Cardiac ventricle fibroblast (primary cell): ENCODE results near the gene NTHL1. TPM values are rescaled to one million over a fixed set of nuclear protein-coding genes. Genes with fewer than 3 reads are reported as not detected.

ENCODE experiments used
- total RNA-seq: library from RNA; depleted of rRNA; stranded (reverse); fragments of >200 nt; gene quantifications from 2 replicates; pipeline ENCODE4 v1.2.3, GENCODE V29; 2015

NTHL1 gene
- 13.9 and 17.2 TPM in 2 replicates for total RNA-seq

DNA sequence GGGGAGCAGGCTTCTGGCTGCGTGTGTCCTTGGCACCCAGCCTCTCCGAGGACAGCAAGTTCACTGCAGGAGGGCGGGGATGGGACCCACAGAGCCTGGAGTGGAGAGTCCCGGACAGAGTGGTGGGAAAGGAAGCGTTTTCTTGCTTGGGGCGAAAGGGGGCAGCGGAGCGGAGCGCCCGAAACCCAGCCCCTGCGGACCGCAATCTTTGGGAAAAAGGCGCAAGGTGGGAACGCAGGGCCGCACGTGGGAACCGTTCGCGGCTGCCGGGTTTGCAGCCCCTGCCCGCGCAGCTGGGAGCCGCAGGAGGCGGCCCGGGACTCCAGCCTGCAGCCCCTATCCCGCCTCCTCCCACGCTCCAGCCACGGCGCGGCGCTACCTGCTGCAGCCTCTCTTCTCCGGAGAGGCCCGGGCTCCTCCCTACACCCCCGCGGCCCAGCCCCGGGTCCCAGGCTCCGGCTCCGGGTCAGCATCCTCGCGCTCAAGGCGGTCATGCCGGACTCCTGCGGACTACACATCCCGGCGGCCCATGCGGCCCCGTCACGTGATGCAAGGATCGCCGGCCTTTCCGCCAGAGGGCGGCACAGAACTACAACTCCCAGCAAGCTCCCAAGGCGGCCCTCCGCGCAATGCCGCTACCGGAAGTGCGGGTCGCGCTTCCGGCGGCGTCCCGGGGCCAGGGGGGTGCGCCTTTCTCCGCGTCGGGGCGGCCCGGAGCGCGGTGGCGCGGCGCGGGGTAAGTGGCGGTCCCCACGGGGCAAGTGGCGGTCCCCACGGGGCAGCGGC, at the start of gene NTHL1, which contains the start of gene TSC2:
Gene NTHL1, minus strand, starts transcription at position 505 of the 786 bp plus-strand sequence. Its CDS starts 11 bp downstream, at position 494.
Gene TSC2, plus strand, starts transcription at position 656 of the 786 bp plus-strand sequence. CDS start 631 bp downstream, outside the sequence.

DNA sequence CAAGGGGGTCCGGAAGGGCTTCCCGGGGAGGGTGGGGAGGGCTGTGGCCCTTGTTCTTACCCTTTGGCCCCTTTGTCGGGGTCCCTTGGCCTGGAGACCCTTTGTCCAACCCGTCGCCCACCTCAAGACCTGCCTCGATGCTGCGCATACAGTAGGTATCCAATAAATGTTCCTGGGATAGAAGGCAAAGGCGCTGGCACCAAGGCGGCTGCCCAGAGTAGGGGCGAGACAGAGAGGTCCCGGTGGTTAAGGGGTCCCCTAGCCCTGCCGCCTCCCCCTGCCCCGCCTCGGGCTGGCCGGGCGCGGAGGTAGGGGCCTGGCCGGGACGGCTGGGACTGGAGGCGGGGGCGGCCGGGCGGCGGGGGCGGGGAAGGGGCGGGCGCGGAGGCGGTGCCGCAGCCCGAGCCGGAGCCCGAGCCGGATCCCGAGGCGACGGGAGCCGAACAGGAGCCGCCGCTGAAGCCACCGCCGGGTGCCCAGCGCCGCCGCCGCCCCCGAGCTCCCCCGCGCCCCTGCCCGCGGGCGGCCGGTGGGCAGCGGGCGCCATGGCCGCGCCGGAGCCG, 21.1 kb downstream of the NTHL1 start, which contains the start of gene NHERF2:
Gene NHERF2, plus strand, starts transcription at position 442 of the 563 bp plus-strand sequence. Its CDS starts 104 bp downstream, at position 546.

DNA sequence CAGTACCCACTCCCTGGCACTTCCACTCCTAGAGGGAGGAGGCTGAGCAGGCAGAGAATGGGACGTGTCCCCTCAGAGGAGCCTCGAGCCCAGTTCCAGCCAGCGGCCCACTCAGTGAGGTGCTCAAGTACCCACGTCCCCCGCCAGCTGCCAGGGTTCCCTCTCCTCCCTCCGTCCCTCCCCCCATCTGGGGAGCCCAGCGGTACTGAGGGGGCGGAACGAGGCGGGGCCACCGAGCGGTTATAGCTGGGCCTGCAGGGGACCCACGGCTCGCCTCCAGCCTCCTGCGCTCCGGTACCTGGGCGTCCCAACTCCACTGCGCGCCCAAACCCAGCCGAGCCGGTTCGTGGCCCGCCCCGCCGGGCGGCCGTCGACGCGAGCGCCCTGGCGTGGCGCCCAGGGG, 28.1 kb downstream of the NTHL1 start, which contains the start of gene NPW:
Gene NPW, plus strand, starts transcription at position 268 of the 403 bp plus-strand sequence.

DNA sequence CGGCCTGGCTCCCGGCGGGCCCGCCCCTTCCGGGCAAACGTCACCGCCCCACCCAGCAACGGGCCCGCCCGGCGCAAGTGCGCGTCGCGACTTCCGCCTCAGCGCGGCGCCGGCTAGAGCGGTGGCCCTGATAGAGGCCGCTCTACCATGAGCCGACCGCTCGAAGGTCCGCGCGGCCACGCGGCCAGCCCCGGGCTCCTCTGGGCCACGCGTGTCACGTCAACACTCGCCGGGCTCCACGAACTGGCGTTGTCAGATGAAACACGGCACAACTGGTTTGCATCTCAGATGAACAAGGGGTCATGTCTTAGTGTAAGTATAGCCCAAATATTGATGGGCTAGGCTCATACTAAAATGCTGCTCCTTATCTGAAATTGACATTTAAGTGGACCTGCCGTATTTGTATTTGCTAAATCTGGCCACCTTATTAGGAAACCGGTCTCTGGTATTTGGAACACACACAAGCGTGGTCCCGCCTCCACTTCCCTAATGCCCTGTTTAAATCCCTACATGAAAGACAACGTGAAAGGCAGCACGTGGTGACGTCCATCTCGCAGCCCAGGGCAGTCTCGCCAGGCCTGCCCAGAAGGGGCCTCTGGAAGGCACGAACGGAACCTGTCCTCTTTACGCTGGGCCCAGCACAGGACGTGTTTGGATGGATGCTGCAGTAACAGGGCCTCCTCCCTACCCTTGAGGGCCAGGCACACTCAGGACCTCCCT, 37.7 kb downstream of the NTHL1 start, which contains the start of gene ZNF598:
Gene ZNF598, minus strand, starts transcription at position 31 of the 720 bp plus-strand sequence.

Other genes starting within 250 kb of the NTHL1 start
- gene HAGH, start 221.0 kb downstream of the NTHL1 start, total RNA-seq = 13.4 and 28.5 TPM in 2 replicates
- gene FAHD1, start 220.6 kb downstream of the NTHL1 start, total RNA-seq = 38.5 and 44.2 TPM in 2 replicates
- not detected in 2 replicates for gene MEIOB, start 175.7 kb downstream of the NTHL1 start, total RNA-seq
- not detected in 2 replicates for gene HS3ST6, start 129.4 kb downstream of the NTHL1 start, total RNA-seq
- gene MSRB1, start 104.6 kb downstream of the NTHL1 start, total RNA-seq = 17.0 and 17.8 TPM in 2 replicates
- not detected in 2 replicates for gene RPL3L, start 93.1 kb downstream of the NTHL1 start, total RNA-seq
- 198 and 225 TPM in 2 replicates for gene NDUFB10, start 88.3 kb downstream of the NTHL1 start, total RNA-seq
- 2,905 and 3,262 TPM in 2 replicates for gene RPS2, start 83.0 kb downstream of the NTHL1 start, total RNA-seq
- not detected in 2 replicates for gene RNF151, start 81.0 kb downstream of the NTHL1 start, total RNA-seq
- gene TBL3, start 75.8 kb downstream of the NTHL1 start, total RNA-seq = 32.6 and 34.3 TPM in 2 replicates
- not detected in 2 replicates for gene NOXO1, start 66.4 kb downstream of the NTHL1 start, total RNA-seq
- 14.4 and 17.3 TPM in 2 replicates for gene GFER, start 63.6 kb downstream of the NTHL1 start, total RNA-seq
- 0.78 and 4.2 TPM in 2 replicates for gene SYNGR3, start 57.9 kb downstream of the NTHL1 start, total RNA-seq
- gene ZNF598, start 38.0 kb downstream of the NTHL1 start, total RNA-seq = 39.7 and 51.4 TPM in 2 replicates
- gene NPW, start 28.0 kb downstream of the NTHL1 start, total RNA-seq = 2.9 and 6.9 TPM in 2 replicates
- gene NHERF2, start 20.9 kb downstream of the NTHL1 start, total RNA-seq = 35.2 and 46.3 TPM in 2 replicates
- 51.2 and 53.6 TPM in 2 replicates for gene TSC2, start 151 bp upstream of the NTHL1 start, total RNA-seq
- gene PKD1, start 88.1 kb upstream of the NTHL1 start, total RNA-seq = 85.9 and 91.5 TPM in 2 replicates
- gene RAB26, start 100.8 kb upstream of the NTHL1 start, total RNA-seq = not detected in 2 replicates
- 52.4 and 66.5 TPM in 2 replicates for gene TRAF7, start 107.9 kb upstream of the NTHL1 start, total RNA-seq
- 0.12 and 0.15 TPM in 2 replicates for gene CASKIN1, start 148.8 kb upstream of the NTHL1 start, total RNA-seq
- gene MLST8, start 157.6 kb upstream of the NTHL1 start, total RNA-seq = 39.9 and 57.6 TPM in 2 replicates
- 0.83 and 1.1 TPM in 2 replicates for gene BRICD5, start 163.0 kb upstream of the NTHL1 start, total RNA-seq
- 7.3 and 9.2 TPM in 2 replicates for gene PGP, start 167.0 kb upstream of the NTHL1 start, total RNA-seq
- gene E4F1, start 175.8 kb upstream of the NTHL1 start, total RNA-seq = 15.9 and 20.5 TPM in 2 replicates
- 4.5 TPM in 1 of 2 replicates, not detected in the other for gene DNASE1L2, start 188.6 kb upstream of the NTHL1 start, total RNA-seq
- gene ECI1, start 203.8 kb upstream of the NTHL1 start, total RNA-seq = 20.4 and 29.7 TPM in 2 replicates
- gene RNPS1, start 220.3 kb upstream of the NTHL1 start, total RNA-seq = 87.1 and 98.5 TPM in 2 replicates